Activated CD8-positive, alpha-beta memory T cell treated with anti-CD3 and anti-CD28 coated beads for 1 hour (primary cell): ENCODE data around the gene SPTBN4.
"Not testable (repeated sequence)": the region's sequence is repeated elsewhere in the genome, so short reads cannot be mapped to it uniquely, and the experiment has no call there.

Experiments used
- DNase-seq, 2 donors: peaks; one replicate each; pipeline ENCODE4 v3.0.0-alpha.2; 2020; ENCODE audit warnings: low read depth in 1 of 2; ENCODE audit errors: extremely low read depth in 1 of 2

The SPTBN4 gene

DNA sequence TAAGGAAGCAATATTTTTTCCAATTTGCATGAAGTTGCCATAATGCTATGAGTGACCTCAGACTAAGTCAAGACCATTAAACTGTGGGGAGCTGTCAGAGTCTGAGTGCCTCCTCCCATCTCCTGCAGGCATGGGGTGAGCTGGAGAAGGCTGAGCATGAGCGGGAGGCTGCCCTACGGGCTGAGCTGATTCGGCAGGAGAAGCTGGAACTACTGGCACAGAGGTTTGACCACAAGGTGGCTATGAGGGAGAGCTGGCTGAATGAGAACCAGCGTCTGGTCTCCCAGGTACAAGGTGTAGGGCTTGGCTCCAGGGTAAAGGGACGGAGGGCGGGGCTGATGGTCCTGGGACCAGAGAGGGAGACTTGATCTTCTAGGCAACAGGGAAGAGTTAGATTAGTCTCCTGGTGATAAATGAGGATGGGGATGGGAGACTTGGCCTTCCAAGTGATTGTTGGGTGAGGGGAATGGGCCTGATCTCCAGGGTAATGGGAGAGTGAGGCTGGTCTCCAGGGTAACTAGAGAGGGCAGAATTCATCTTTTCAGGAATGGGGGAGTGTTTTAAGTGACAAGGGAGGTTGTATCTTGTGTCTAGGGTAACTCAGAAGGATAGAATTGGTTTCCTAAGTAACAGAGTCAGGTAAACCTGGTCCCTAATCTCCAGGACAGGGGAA is 36.0 kb downstream of the SPTBN4 start:
- no peak for DNase-seq

DNA sequence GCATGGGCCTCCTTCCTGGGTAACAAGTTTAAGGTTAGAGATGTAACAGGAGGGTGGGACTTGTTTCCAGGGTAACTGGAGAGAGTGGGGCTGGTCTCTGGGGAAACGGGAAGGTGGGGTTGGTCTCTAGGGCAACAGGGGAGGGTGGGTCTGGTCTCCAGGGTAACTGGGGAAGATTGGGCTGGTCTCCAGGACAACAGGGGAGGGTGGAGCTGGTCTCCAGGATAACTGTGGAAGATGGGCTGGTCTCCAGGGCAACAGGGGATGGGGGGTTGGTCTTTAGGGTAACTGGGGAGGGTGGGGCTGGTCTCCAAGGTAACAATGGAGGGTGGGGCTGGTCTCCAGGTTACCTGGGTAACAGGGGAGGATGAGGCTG is 36.5 kb downstream of the SPTBN4 start:
- DNase-seq, result no peak

DNA sequence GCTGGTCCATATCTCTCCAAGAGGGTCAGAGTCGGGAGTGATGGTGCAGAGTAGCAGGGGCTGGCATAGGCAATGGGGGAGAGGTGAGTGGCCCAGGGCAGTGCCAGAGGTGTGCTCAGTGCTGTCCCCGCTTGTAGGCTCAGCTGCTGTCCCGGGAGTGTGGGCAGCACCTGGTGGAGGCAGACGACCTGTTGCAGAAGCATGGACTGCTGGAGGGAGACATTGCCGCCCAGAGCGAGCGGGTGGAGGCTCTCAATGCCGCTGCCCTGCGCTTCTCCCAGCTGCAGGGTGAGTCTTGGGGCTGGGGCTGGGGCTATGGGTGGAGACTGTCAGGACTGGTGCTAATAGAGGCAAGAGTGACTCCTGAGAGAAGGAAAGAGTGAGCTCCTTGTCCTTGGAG is 39.3 kb downstream of the SPTBN4 start:
- no peak for DNase-seq

DNA sequence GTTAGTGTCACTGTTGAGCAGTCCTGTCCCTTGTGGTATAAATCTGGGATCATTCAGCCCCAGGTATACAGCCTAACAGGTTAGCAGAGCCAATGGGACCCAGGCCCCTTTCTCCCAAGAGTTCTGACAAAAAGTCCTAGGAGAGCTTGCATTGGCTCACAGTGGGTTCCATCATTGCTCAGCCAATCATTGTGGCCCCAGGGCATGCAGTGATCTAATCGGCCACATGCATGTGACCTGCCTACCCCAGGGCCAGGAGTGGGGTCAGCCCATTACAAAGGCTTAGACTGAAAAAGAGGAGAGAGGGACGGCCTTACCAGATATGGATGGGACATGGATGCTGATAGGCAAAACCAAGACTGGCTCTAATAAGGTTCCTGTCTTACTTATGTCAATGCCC is 41.1 kb downstream of the SPTBN4 start:
- DNase-seq, result no peak

DNA sequence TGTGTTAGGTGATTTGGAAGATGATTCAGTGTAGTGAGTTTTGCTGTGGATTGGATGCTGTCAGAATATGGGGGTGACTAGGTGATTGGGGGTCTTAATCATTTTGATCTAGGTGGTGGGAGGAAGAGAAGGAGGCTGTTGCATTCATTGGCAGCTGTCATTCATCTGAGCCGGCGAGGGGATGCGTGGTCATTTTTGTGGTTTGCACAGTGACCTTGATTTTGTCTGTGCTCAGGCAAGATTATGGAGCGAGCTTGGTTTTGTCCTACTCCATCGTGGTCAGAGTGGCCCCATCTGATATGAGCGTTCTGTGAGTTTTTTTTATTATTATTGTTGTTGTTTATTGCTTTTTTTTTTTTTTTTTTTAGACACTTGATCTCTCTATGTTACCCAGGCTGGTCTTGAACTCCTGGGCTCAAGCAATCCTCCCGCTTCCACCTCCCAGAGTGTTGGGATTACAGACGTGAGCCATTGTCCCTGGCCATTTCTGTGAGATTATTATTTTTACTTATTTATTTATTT is 42.0 kb downstream of the SPTBN4 start:
- DNase-seq, result no peak

DNA sequence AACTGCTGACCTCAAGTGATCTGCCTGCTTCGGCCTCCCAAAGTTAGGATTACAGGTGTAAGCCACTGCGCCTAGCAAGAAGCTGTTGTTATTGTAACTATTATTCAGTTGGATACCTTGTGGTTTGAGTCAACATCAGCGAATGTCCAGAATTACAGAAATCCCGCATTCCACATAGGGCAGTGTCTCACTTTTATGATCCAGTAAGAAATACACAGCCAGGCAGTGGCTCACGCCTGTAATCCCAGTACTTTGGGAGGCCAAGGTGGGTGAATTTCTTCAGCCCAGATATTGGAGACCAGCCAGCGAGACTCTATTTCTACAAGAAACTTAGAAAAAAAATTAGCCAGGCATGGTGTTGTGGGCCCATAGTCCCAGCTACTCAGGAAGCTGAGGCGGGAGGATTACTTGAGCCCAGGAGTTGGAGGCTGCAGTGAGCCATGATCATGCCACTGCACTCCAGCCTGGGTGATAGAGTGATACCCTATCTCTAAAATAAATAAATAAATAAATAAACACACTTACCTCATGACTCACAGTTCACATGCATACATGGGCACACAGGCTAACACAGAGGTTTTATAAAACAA is 43.8 kb downstream of the SPTBN4 start:
- DNase-seq, result no peak

DNA sequence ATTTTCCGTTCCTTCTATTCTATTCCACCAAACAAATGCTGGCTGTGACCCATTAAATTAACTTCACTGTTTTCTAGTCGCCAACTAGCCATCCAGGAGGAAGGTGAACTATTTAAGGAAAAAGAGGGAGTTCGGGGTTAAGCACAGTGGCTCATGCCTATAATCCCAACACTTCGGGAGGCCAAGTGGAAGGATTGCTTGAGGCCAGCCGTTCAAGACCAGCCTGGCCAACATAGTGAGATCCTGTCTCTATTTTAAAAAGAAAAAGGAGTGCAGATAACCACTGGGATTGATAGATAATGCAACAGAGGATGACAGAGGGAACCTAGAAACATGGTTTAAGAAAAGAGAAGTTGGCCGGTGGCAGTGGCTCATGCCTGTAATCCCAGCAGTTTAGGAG is 44.7 kb downstream of the SPTBN4 start:
- DNase-seq, result no peak

DNA sequence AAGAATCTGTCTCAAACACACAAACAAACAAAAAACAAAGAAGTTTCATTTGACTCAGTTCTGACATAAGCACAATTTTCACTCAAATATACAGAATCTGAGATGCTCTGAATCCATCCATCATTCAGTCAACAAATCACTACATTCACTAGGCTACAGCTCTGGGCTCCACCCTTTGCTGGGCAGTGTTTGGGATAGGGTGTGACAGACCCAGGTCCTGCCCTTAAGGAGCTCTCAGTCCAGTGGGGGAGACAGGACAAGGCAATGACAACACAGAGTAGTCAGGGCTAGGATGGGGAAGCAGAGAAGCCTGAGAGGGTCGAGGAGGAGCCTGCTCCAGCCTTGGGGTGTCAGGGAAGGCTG is 45.3 kb downstream of the SPTBN4 start:
- DNase-seq, result no peak

DNA sequence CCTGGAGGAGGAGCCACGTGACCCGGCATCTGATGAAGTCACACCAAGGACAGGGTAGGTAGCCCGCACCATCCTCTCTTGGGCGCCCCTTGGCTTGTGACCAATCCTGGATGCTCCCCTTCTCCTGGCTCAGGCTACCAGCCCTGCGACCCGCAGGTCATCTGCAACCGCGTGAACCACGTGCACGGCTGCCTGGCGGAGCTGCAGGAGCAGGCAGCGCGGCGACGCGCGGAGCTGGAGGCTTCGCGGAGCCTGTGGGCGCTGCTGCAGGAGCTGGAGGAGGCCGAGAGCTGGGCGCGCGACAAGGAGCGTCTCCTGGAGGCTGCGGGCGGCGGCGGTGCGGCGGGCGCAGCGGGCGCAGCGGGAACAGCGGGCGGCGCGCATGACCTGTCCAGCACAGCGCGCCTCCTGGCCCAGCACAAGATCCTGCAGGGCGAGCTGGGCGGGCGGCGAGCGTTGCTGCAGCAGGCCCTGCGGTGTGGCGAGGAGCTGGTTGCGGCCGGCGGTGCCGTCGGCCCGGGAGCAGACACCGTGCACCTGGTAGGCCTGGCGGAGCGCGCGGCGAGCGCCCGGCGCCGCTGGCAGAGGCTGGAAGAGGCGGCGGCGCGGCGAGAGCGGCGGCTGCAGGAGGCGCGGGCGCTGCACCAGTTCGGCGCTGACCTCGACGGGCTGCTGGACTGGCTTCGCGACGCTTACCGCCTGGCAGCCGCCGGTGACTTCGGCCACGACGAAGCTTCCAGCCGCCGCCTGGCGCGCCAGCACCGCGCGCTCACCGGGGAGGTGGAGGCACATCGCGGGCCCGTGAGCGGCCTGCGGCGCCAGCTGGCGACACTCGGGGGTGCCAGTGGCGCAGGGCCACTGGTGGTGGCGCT is 45.9 kb downstream of the SPTBN4 start:
- no peak for DNase-seq

DNA sequence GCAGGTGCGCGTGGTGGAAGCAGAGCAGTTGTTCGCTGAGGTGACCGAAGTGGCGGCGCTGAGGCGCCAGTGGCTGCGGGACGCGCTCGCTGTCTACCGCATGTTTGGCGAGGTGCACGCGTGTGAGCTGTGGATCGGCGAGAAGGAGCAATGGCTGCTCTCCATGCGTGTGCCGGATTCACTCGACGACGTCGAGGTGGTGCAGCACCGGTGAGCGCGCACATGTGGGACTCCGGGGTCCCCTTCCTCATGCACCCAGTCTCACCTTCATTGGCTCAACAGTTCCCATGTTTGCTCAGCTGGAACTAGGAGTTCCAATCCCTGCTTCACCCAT is 46.5 kb downstream of the SPTBN4 start:
- DNase-seq, result no peak

DNA sequence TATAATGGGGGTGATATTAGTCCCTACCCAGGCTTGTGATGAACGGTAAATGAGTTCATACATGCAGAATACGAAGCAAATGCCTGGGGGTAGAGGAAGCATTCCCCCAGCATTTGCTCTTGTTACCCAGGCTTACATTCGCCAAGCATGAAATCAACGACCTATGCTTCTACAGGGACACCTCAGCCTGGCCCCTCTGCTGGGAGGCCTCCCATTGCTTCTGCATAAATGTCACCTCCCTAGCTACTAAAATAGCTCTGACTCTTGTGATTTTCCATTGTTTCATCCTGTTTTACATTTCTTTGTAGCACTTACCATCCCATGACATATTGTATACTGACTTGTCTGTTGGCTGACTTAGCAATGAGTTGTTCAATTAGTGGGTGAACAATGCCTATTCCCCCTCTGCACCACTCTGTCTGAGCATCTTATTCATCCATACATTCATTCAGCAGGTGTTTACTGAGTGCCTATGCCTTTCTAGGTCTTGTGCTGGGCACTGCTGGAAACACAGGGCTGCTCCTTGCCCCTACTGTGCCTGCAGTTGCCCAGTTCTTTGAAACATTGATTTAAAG is 47.0 kb downstream of the SPTBN4 start:
- no peak for DNase-seq

DNA sequence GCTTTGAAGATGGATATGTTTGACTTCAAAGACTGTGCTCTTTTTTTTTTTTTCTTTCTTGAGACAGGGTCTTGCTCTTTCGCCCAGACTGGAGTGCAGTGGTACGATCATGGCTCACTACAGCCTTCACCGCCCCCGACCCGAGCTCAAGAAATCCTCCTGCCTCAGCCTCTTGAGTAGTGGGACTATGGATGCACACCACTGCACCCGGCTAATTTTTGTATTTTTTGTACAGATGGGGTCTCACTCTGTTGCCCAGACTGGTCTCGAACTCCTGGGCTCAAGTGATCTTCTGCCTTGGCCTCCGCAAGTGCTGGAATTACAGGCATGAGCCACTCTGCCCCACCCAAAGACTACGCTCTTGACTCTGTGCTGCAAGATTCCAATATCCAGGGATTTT is 50.4 kb downstream of the SPTBN4 start:
- DNase-seq, result no peak

DNA sequence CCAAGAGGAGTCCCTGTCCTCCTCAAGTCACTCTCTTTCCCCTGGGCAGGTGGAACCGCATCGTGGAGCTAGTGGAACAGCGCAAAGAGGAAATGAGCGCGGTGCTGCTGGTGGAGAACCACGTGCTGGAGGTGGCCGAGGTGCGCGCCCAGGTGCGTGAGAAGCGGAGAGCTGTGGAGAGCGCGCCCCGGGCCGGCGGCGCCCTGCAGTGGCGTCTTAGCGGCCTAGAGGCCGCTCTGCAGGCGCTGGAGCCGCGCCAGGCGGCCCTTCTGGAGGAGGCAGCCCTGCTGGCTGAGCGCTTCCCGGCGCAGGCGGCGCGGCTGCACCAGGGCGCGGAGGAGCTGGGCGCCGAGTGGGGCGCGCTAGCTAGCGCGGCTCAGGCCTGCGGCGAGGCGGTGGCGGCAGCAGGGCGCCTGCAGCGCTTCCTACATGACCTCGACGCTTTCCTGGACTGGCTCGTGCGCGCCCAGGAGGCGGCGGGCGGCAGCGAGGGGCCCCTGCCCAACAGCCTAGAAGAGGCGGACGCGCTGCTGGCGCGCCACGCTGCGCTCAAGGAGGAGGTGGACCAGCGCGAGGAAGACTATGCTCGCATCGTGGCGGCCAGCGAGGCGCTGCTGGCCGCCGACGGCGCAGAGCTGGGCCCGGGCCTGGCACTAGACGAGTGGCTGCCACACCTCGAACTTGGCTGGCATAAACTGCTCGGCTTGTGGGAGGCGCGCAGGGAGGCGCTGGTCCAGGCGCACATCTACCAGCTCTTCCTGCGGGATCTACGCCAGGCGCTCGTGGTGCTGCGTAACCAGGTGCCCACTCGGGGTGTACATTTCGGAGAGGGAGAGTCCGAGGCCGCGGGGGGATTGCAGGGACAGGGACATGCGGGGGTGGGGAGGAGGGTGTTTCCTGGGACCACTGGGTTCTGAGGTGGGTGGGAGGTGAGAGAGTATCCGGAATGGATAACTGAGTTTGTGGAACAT is 52.8 kb downstream of the SPTBN4 start:
- no peak for DNase-seq

DNA sequence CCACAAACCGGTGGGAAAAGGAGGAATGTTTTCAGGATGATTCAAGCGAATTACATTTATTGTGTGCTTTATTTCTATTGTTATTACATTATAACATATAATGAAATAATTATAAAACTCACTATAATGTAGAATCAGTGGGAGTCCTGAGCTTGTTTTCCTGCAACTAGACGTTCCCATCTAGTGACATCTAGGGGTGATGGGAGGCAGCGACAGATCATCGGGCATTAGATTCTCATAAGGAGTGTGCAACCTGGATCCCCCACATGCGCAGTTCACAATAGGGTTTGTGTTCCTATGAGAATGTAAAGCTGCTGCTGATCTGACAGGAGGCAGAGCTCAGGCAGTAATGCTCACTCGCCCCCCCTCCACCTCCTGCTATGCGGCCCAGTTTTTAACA is 54.5 kb downstream of the SPTBN4 start:
- DNase-seq, result no peak

DNA sequence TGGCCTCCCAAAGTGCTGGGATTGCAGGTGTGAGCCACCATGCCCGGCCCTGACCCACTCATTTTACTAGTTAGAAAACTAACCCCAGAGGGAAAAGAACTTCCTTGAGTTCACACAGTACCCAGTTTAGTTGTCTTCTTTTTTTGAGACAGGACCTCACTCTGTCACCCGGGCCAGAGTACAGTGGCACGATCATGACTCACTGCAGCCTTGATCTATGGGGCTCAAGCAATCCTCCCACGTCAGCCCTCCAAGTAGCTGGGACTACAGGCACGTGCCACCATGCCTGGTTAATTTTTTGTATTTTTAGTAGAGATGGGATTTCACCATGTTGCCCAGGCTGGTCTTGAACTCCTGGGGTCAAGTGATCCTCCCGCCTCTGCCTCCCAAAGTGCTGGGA is 55.1 kb downstream of the SPTBN4 start:
- not testable (repeated sequence) for DNase-seq

DNA sequence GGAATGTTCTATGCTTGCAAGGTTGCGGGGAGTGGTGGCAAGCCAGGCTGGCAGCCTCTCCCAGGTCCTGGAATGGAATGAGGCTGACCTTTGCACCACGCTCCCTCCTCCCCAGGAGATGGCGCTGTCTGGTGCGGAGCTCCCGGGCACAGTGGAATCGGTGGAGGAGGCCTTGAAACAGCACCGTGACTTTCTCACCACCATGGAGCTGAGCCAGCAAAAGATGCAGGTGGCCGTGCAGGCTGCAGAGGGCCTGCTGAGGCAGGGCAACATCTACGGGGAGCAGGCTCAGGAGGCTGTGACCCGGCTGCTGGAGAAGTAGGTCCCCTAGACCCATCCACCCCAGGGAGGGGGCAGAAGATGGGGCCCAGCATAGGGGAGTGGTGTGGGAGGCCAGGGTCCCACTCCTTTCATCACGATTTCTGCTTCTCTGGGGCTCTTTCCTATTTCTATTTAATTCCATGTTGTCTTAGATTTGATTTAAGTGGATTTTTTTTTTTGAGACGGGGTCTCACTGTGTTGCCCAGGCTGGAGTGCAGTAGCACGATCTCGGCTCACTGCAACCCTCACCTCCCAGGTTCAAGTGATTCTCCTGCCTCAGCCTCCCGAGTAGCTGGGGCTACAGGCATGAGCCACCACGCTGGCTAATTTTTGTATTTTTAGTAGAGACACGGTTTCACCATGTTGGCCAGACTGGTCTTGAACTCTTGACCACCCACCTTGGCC is 56.7 kb downstream of the SPTBN4 start:
- DNase-seq, result no peak

DNA sequence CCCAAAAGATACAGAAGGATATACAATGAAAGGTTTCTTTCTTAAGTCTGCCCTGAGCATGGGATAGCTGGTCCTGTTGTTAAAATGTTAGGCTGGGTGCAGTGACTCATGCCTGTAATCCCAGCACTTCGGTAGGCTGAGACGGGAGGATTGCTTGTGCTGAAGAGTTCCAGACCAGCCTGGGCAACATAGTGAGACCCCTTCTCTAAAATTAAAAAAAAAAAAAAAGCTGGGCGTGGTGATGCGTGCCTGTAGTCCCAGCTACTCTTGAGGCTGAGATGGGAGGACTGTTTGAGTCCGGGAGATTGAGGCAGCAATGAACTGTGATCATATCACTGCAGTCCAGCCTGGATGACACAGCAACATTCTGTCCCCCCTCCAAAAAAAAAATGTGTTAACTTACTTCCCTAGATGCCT is 57.3 kb downstream of the SPTBN4 start:
- DNase-seq, result no peak

DNA sequence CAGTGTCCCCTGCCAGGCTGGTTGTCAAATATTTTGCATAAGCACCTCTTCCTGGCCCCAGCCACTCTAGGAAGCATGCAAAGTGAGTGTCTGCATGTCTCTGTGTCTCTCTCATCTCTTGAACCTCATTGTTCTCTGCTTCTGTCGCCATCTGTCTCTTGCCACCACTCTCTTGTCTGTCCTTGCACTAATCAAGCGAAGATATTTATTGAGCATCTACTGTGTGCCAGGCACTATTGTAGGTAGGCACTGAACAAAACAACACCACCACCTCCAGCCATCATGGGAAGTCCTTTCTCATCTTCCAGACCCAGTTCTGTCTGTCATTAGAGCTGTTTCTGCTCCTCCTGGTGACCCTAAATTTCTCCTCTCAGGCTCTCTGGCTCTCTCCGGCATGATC is 57.9 kb downstream of the SPTBN4 start:
- DNase-seq, result no peak

DNA sequence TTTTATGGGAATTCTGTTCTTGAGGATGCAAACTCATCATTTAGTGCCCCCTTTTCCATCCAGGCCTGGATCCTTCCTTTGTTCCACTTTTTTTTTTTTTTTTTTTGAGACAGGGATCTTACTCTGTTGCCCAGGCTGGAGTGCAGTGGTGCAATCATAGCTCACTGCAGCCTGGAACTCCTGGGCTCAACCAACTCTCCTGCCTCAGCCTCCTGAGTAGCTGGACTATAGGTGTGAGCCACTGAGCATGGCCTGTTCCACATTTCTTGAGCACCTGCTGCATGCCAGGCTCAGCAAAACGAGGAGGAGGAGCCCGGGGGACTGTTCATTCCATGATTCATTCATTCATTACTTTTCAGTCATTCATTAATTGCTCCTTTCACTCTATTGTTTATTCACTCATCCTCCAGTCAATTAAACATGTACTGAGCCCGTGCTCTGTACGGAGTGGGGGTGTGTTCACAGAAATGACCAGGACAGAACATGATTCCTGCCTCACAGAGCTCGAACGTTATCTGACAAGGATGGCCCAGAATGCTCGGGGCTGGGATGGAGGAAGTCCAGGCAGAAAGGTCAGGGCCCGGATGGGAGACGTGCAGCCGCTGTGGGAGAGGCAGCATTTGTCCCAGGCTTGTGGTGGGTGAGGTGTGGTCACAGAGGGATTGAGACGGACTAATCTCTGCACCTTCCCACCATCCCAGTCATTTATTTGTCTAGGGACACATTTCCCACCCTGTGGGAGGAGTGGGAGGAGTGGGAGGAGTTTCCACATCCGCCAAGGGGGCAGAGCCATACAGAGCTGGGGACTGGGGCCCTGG is 58.6 kb downstream of the SPTBN4 start:
- DNase-seq, result no peak
